PFSK-1 (cell line): ENCODE results near the gene TNKS2.

Source experiments
- FOXP2 ChIP-seq: optimal IDR thresholded peaks from 2 replicates; pipeline ENCODE3; 2011; ENCODE audit warnings: borderline replicate concordance, control low read depth, inconsistent platforms; ENCODE audit not compliant: insufficient read depth; ENCODE audit errors: extremely low read length, extremely low read depth
- POLR2AphosphoS5 ChIP-seq: IDR thresholded peaks from 2 replicates; pipeline ENCODE4 v1.6.1; 2012; ENCODE audit warnings: low read depth, mild to moderate bottlenecking, control low read depth, low read length, moderate library complexity
- SIN3A ChIP-seq: IDR thresholded peaks from 2 replicates; pipeline ENCODE4 v1.6.1; 2012; ENCODE audit warnings: mild to moderate bottlenecking, low read length, moderate library complexity, borderline replicate concordance; ENCODE audit not compliant: insufficient read depth
- TAF1 ChIP-seq: IDR thresholded peaks from 2 replicates; pipeline ENCODE4 v1.6.1; 2012; ENCODE audit warnings: low read length, control low read depth, borderline replicate concordance; ENCODE audit not compliant: insufficient read depth
- TF ChIP-seq, protein P1 (sequence below), 2 experiments: IDR thresholded peaks; 2 replicates each; pipeline versions ENCODE4 v1.6.1 to v1.8.0; 2011 to 2012; ENCODE audit warnings: low read depth in 2 of 2, low read length in 2 of 2, control low read depth in 1 of 2, inconsistent platforms in 1 of 2, mild to moderate bottlenecking in 1 of 2, moderate library complexity in 1 of 2; ENCODE audit not compliant: insufficient read depth in 1 of 2

Gene TNKS2

DNA sequence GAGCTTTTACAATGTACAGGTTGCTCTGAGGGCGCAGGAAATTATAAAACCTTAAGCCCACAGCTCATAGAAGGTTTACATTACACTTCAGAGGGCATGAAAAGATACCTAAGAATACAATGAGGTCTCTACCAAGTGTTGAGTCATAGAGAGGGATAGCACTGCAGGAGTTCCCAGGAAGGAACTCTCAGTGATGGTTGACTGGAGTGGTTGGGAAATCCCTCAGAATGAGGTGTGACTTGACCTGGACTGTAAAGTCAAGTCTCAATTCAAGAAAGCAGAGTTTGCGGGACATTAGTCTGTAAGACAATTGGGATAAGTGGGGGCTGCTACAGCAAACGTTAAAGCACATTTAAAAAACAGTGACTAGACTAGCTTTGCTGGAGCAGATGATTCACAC, 21.9 kb downstream of the TNKS2 start:
- TF ChIP-seq TAF1 (no peak), SIN3A (no peak)
- TF ChIP-seq, protein P1, sequence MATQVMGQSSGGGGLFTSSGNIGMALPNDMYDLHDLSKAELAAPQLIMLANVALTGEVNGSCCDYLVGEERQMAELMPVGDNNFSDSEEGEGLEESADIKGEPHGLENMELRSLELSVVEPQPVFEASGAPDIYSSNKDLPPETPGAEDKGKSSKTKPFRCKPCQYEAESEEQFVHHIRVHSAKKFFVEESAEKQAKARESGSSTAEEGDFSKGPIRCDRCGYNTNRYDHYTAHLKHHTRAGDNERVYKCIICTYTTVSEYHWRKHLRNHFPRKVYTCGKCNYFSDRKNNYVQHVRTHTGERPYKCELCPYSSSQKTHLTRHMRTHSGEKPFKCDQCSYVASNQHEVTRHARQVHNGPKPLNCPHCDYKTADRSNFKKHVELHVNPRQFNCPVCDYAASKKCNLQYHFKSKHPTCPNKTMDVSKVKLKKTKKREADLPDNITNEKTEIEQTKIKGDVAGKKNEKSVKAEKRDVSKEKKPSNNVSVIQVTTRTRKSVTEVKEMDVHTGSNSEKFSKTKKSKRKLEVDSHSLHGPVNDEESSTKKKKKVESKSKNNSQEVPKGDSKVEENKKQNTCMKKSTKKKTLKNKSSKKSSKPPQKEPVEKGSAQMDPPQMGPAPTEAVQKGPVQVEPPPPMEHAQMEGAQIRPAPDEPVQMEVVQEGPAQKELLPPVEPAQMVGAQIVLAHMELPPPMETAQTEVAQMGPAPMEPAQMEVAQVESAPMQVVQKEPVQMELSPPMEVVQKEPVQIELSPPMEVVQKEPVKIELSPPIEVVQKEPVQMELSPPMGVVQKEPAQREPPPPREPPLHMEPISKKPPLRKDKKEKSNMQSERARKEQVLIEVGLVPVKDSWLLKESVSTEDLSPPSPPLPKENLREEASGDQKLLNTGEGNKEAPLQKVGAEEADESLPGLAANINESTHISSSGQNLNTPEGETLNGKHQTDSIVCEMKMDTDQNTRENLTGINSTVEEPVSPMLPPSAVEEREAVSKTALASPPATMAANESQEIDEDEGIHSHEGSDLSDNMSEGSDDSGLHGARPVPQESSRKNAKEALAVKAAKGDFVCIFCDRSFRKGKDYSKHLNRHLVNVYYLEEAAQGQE (IDR thresholded peaks at IDR 0.05; ENCODE audit: insufficient read depth in 1 of 2, low read depth in 2 of 2, low read length in 2 of 2): no peak

DNA sequence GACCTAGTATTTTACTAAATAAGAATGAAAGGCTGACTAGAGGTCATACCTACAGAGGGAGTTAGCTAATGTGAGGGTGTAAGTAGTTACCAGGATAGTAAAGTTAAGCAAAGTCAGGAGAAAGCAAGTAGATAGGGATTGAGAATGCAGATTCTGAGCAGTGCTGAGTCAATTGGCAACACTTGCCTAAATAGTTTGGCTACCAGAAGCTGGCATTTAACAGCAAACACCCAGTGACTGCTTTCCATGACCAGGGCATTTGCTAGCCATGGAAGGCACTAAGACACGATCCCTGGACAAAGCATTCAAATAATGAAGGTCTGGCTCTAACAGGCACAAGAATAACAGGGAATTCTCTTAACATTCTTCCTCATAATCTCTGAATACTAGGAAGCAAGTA, 25.9 kb downstream of the TNKS2 start:
- TF ChIP-seq FOXP2 (no peak), SIN3A (no peak), TAF1 (no peak), POLR2AphosphoS5 (no peak)
- TF ChIP-seq, protein P1 (IDR thresholded peaks at IDR 0.05; ENCODE audit: insufficient read depth in 1 of 2, low read depth in 2 of 2, low read length in 2 of 2): no peak

DNA sequence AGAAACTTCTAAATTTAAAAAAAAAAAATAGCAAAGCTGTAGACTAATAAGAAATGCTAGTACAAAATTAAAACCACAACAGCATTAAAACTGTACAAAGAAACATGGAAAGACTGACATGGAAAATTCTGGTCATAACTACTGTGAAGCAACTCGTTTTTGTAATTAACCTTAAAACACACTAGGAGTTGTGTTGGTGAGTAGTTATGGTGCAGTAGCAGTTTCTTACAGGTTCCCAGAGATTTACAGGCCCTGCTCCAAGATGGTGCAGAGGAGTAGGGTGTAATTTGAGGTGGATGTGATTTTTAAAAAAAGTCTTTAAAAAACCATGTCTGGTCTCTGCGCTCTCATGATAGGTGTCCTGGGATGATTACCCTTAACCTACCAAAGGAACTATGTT, 31.0 kb downstream of the TNKS2 start:
- no peak for TF ChIP-seq TAF1
- TF ChIP-seq, protein P1 (IDR thresholded peaks at IDR 0.05; ENCODE audit: insufficient read depth in 1 of 2, low read depth in 2 of 2, low read length in 2 of 2): no peak
- TF ChIP-seq SIN3A: no peak
- no peak for TF ChIP-seq FOXP2
- no peak for TF ChIP-seq POLR2AphosphoS5

DNA sequence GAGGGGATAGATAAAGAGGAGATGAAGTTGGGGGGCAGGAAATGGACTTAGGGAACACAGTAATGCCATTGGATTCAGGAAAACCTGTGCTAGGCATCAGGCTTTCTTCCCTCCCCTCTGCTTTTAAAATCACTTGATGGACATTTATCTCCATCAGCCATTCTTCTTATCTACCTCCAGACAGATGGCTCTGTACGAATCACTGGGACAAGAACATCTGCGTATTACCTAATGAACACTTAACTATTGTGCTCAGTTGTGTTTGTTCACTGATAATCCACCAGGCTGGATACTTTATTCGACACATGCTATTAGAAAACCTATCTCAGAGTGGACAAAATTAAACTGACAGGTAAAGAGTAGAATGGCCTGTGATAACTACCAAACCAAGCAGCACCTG, 40.0 kb downstream of the TNKS2 start:
- no peak for TF ChIP-seq POLR2AphosphoS5
- no peak for TF ChIP-seq SIN3A
- no peak for TF ChIP-seq FOXP2
- no peak for TF ChIP-seq TAF1
- TF ChIP-seq, protein P1 (IDR thresholded peaks at IDR 0.05; ENCODE audit: insufficient read depth in 1 of 2, low read depth in 2 of 2, low read length in 2 of 2): no peak

DNA sequence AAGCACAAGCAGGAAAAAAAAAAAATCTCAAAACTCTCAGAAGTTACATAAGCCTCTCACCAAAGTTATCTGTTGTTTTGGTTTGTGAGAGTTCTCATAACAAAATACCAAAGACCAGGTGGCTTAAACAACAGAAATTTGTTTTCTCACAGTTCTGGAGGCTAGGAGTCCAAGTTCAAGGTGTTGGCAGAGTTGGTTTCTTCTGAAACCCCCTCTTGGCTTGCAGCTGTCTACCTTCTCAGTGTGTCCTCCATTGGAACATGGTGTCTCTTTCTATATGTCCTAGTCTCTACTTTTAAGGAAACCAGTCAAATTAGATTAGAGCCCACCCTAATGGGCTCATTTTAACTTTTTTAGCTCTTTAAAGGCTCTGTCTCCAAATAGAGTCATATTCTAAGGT, 44.9 kb downstream of the TNKS2 start:
- no peak for TF ChIP-seq FOXP2
- TF ChIP-seq, protein P1 (IDR thresholded peaks at IDR 0.05; ENCODE audit: insufficient read depth in 1 of 2, low read depth in 2 of 2, low read length in 2 of 2): no peak
- no peak for TF ChIP-seq SIN3A
- no peak for TF ChIP-seq TAF1
- no peak for TF ChIP-seq POLR2AphosphoS5
